ENCODE data around the gene SUPT3H. TPM values are rescaled to one million over a fixed set of nuclear protein-coding genes. Genes with fewer than 3 reads are reported as not detected.

The SUPT3H gene
- total RNA-seq (ENCODE audit: low replicate concordance) = 10.6 and 13.4 TPM in 2 replicates

GRCh38 chr6:45377554-45378333 lies at the start of gene SUPT3H:
Gene SUPT3H, minus strand, starts transcription at chr6:45377934.
- peak; percentile 90 for DNase-seq (ENCODE audit: low read depth)

GRCh38 chr6:45426251-45426650 lies 48.5 kb upstream of the SUPT3H start:
- DNase-seq (ENCODE audit: low read depth) = no peak
- H3K4me3 ChIP-seq (ENCODE audit: low read depth, low read length) = no peak overlapping the region
- TF ChIP-seq CTCF (IDR thresholded peaks at IDR 0.05; ENCODE audit: insufficient read depth, low read length) = no peak

More at GRCh38 chr6:45377554-45378333, at the start of gene SUPT3H:
- peak within 1 kb of the TSS; percentile 84 for H3K4me3 ChIP-seq (ENCODE audit: low read depth, low read length)
- no peak for TF ChIP-seq CTCF (IDR thresholded peaks at IDR 0.05; ENCODE audit: insufficient read depth, low read length)

GRCh38 chr6:45424451-45424861 lies 46.7 kb upstream of the SUPT3H start:
- TF ChIP-seq CTCF (IDR thresholded peaks at IDR 0.05; ENCODE audit: insufficient read depth, low read length) = no peak
- DNase-seq (ENCODE audit: low read depth) = no peak

GRCh38 chr6:45423824-45424450 lies 46.2 kb upstream of the SUPT3H start:
- DNase-seq (ENCODE audit: low read depth) = peak; percentile 47
- no peak for TF ChIP-seq CTCF (IDR thresholded peaks at IDR 0.05; ENCODE audit: insufficient read depth, low read length)
- peak overlapping the region; percentile 96 for H3K4me3 ChIP-seq (ENCODE audit: low read depth, low read length)

More at GRCh38 chr6:45424451-45424861, 46.7 kb upstream of the SUPT3H start:
- H3K4me3 ChIP-seq (ENCODE audit: low read depth, low read length) = peak overlapping the region; percentile 96

GRCh38 chr6:45423111-45423823 lies 45.5 kb upstream of the SUPT3H start:
- no peak for DNase-seq (ENCODE audit: low read depth)
- no peak for TF ChIP-seq CTCF (IDR thresholded peaks at IDR 0.05; ENCODE audit: insufficient read depth, low read length)
- peak overlapping the region; percentile 96 for H3K4me3 ChIP-seq (ENCODE audit: low read depth, low read length)

- peak; percentile 56 for DNase-seq (ENCODE audit: low read depth)
- H3K4me3 ChIP-seq (ENCODE audit: low read depth, low read length) = peak overlapping the region; percentile 96
- TF ChIP-seq CTCF (IDR thresholded peaks at IDR 0.05; ENCODE audit: insufficient read depth, low read length) = no peak
These were observed 44.9 kb upstream of the SUPT3H start for GRCh38 chr6:45422503-45423110.

Data from fibroblast of the aortic adventitia (primary cell).